ENCODE measurements around the gene CRB3.

The CRB3 gene

GRCh38 chr19:6467384-6467783 lies 3.3 kb downstream of the CRB3 start:
- no peak overlapping the region for H3K4me3 ChIP-seq (replicated peaks; ENCODE audit: low read depth, low read length)
- no peak for TF ChIP-seq CTCF (IDR thresholded peaks at IDR 0.05; ENCODE audit: low read depth, low read length, missing control alignments)
- no peak for DNase-seq (ENCODE audit: extremely low read depth, low read depth)

GRCh38 chr19:6470173-6470572 lies 6.1 kb downstream of the CRB3 start:
- TF ChIP-seq CTCF (IDR thresholded peaks at IDR 0.05; ENCODE audit: low read depth, low read length, missing control alignments): no peak
- no peak overlapping the region for H3K4me3 ChIP-seq (replicated peaks; ENCODE audit: low read depth, low read length)
- no peak for DNase-seq (ENCODE audit: extremely low read depth, low read depth)

- no peak for TF ChIP-seq CTCF (IDR thresholded peaks at IDR 0.05; ENCODE audit: low read depth, low read length, missing control alignments)
- no peak overlapping the region for H3K4me3 ChIP-seq (replicated peaks; ENCODE audit: low read depth, low read length)
These were observed 7.0 kb downstream of the CRB3 start for GRCh38 chr19:6471076-6471475.

GRCh38 chr19:6472713-6473112 lies 8.6 kb downstream of the CRB3 start:
- DNase-seq (ENCODE audit: extremely low read depth, low read depth): no peak
- no peak overlapping the region for H3K4me3 ChIP-seq (replicated peaks; ENCODE audit: low read depth, low read length)
- TF ChIP-seq CTCF (IDR thresholded peaks at IDR 0.05; ENCODE audit: low read depth, low read length, missing control alignments): no peak

More at GRCh38 chr19:6471076-6471475, 7.0 kb downstream of the CRB3 start:
- DNase-seq (ENCODE audit: extremely low read depth, low read depth): no peak

- no peak overlapping the region for H3K4me3 ChIP-seq (replicated peaks; ENCODE audit: low read depth, low read length)
- TF ChIP-seq CTCF (IDR thresholded peaks at IDR 0.05; ENCODE audit: low read depth, low read length, missing control alignments): no peak
- DNase-seq (ENCODE audit: extremely low read depth, low read depth): no peak
These were observed 9.6 kb downstream of the CRB3 start for GRCh38 chr19:6473647-6474046.

GRCh38 chr19:6475321-6476108 lies 11.4 kb downstream of the CRB3 start:
- no peak overlapping the region for H3K4me3 ChIP-seq (replicated peaks; ENCODE audit: low read depth, low read length)
- no peak for TF ChIP-seq CTCF (IDR thresholded peaks at IDR 0.05; ENCODE audit: low read depth, low read length, missing control alignments)
- DNase-seq (ENCODE audit: extremely low read depth, low read depth): no peak

Measured in HFF-Myc (cell line).